ENCODE results near the gene MYRF. TPM values are rescaled to one million over a fixed set of nuclear protein-coding genes. Genes with fewer than 3 reads are reported as not detected.

MYRF gene
- total and polyA plus RNA-seq, 4 donors: 11.9 to 41.2 (median 25.2) TPM

DNA sequence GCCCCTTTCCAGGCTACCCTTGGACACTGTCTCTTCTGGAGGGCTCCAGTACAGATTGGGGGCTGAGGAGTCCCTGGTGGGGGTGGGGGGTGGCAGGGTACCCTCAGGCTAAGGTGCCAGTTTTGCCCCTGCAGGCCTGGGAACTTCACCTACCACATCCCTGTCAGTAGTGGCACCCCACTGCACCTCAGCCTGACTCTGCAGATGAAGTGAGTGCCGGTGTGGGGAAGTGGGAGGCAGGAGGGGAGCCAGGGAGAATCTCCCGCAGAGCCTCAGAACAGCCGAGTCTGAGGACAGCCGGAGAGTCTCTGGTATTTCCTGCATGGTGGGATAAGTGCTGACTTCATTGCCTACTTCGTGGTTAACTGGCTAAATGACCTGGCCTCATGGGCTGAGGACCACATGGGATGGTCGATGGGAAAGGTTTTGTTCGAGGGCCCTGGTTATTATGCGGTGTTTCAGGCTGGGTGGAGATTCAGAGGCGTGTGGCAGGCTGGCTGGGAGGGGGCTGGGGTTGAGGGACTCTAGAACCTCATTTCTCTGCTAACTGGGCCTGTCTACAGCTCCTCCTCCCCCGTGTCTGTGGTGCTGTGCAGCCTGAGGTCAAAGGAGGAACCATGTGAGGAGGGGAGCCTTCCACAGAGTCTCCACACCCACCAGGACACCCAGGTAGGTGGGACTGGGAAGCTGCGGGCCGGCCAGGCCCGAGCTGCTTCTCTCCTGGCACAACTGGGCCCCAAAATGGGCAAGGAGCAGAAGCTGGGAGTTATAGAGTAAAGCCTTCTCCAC lies 31.5 kb downstream of the MYRF start:
- TF ChIP-seq CTCF (IDR thresholded peaks at IDR 0.05; ENCODE audit: control extremely low read depth, extremely low read depth): no peak
- H3K9ac ChIP-seq (ENCODE audit: insufficient read depth in 1 of 2, low read length in 2 of 2): no peak overlapping the region
- H3K36me3 ChIP-seq (ENCODE audit: control insufficient read depth in 4 of 4, insufficient read depth in 4 of 4, low read length in 4 of 4): peaks cover 2 to 49% (median 20%) of the 10 kb centered on the region in 4 donors
- WGBS, 2 donors: 70 to 72% methylated on average over 13 of the region's 13 CpGs
- H3K27me3 ChIP-seq (ENCODE audit: control insufficient read depth in 3 of 3, insufficient read depth in 3 of 3, low read length in 2 of 3): no peaks in the 10 kb centered on the region
- H3K4me1 ChIP-seq (ENCODE audit: control insufficient read depth in 5 of 5, insufficient read depth in 5 of 5, low read length in 5 of 5): no peaks in the 10 kb centered on the region
- no peak overlapping the region for H3K4me3 ChIP-seq
- ATAC-seq (ENCODE audit: insufficient read depth, low FRiP score) (no peak), DNase-seq (no peak)
- no peak overlapping the region for H3K27ac ChIP-seq (ENCODE audit: low read depth in 1 of 2, low read length in 1 of 2)
- no peaks in the 10 kb centered on the region for H3K9me3 ChIP-seq (ENCODE audit: control insufficient read depth in 4 of 4, insufficient read depth in 3 of 4, low read length in 3 of 4)

DNA sequence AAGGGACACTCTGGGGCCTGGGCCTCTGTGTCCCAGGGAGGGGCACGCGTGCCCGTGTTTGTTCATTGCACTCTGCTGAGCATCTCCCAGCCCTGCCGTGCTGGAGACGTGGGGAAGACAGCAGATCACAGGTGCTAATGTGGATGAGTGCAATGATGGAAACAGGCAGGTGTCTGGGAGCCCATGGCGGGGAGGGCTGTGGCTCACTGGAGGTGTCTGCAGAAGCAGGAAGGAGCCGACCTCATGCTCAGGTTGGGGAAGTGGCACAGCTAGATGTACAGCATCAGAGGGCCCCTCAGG lies 32.0 kb downstream of the MYRF start:
- peaks cover 6 to 53% (median 24%) of the 10 kb centered on the region in 4 donors for H3K36me3 ChIP-seq (ENCODE audit: control insufficient read depth in 4 of 4, insufficient read depth in 4 of 4, low read length in 4 of 4)
- WGBS, 2 donors: 80 to 82% methylated on average over 7 of the region's 7 CpGs
- DNase-seq (no peak), ATAC-seq (ENCODE audit: insufficient read depth, low FRiP score) (no peak)
- no peak overlapping the region for H3K9ac ChIP-seq (ENCODE audit: insufficient read depth in 1 of 2, low read length in 2 of 2)
- H3K4me3 ChIP-seq: no peak overlapping the region
- H3K4me1 ChIP-seq (ENCODE audit: control insufficient read depth in 5 of 5, insufficient read depth in 5 of 5, low read length in 5 of 5): no peaks in the 10 kb centered on the region
- H3K27me3 ChIP-seq (ENCODE audit: control insufficient read depth in 3 of 3, insufficient read depth in 3 of 3, low read length in 2 of 3): no peaks in the 10 kb centered on the region
- no peak overlapping the region for H3K27ac ChIP-seq (ENCODE audit: low read depth in 1 of 2, low read length in 1 of 2)
- no peaks in the 10 kb centered on the region for H3K9me3 ChIP-seq (ENCODE audit: control insufficient read depth in 4 of 4, insufficient read depth in 3 of 4, low read length in 3 of 4)
- no peak for TF ChIP-seq CTCF (IDR thresholded peaks at IDR 0.05; ENCODE audit: control extremely low read depth, extremely low read depth)

DNA sequence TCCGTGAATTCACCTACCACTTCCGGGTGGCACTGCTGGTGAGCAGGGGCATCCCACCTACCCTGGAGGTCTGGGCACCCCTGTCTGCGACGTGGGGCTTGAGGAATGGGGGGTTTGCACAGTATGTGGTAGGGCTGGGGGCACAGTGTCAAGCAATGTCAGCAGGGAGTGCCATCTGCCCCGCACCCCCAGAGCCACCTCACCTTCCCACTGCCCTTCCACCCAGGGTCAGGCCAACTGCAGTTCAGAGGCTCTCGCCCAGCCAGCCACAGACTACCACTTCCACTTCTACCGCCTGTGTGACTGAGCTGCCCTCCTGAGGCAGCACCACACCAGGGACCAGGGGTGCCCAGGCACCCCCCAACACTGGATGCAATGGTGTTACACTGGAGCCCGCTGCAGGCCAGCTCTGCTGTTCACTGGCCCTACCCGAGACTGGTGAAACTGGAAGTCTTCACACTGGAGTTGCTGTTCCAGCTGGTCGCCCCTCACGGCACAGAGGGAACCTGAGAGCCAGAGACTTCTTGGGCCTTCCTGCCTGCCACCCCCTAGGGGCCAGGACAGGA lies 33.5 kb downstream of the MYRF start:
- no peak for TF ChIP-seq CTCF (IDR thresholded peaks at IDR 0.05; ENCODE audit: control extremely low read depth, extremely low read depth)
- ATAC-seq (ENCODE audit: insufficient read depth, low FRiP score): no peak
- Histone ChIP-seq H3K36me3 (ENCODE audit: control insufficient read depth in 4 of 4, insufficient read depth in 4 of 4, low read length in 4 of 4) (peaks cover 6 to 62% (median 34%) of the 10 kb centered on the region in 4 donors), H3K27ac (ENCODE audit: low read depth in 1 of 2, low read length in 1 of 2) (no peak overlapping the region), H3K4me1 (ENCODE audit: control insufficient read depth in 5 of 5, insufficient read depth in 5 of 5, low read length in 5 of 5) (no peaks in the 10 kb centered on the region), H3K9me3 (ENCODE audit: control insufficient read depth in 4 of 4, insufficient read depth in 3 of 4, low read length in 3 of 4) (no peaks in the 10 kb centered on the region), H3K9ac (ENCODE audit: insufficient read depth in 1 of 2, low read length in 2 of 2) (no peak overlapping the region), H3K27me3 (ENCODE audit: control insufficient read depth in 3 of 3, insufficient read depth in 3 of 3, low read length in 2 of 3) (no peaks in the 10 kb centered on the region), H3K4me3 (no peak overlapping the region)
- no peak for DNase-seq
- WGBS, 2 donors: 92 to 98% methylated on average over 10 to 11 of the region's 11 CpGs
